Transverse colon (tissue), 4 donors: ENCODE measurements around the gene SQOR. TPM values are rescaled to one million over a fixed set of nuclear protein-coding genes. Genes with fewer than 3 reads are reported as not detected.
A peak's percentile ranks its signal among the peaks of the same experiment; 100 is the strongest.

ENCODE experiments used
- DNase-seq: peaks from one replicate; pipeline ENCODE4 v3.0.0-alpha.2; 2019
- H3K27ac ChIP-seq, 4 donors: fragments of 200-600 bp; sonication (generic); 2 replicates each; pipeline ENCODE4 v1.5.1; 2016 to 2018; ENCODE audit warnings: inconsistent platforms in 4 of 4
- H3K27me3 ChIP-seq: fragments of 200-600 bp; sonication (generic); 2 replicates; pipeline ENCODE4 v1.5.1; 2017; ENCODE audit warnings: inconsistent platforms
- H3K36me3 ChIP-seq, 4 donors: fragments of 200-600 bp; sonication (generic); 2 replicates each; pipeline ENCODE4 v1.5.1; 2017 to 2019; ENCODE audit warnings: inconsistent platforms in 4 of 4
- H3K4me1 ChIP-seq, 4 donors: fragments of 200-600 bp; sonication (generic); 2 replicates each; pipeline ENCODE4 v1.5.1; 2017 to 2020; ENCODE audit warnings: inconsistent platforms in 4 of 4
- H3K4me3 ChIP-seq, 4 donors: fragments of 200-600 bp; sonication (generic); 1 replicate in 1 of 4; 2 replicates in 3 of 4; pipeline versions ENCODE4 v1.5.1 to v1.6.1; 2017 to 2019; ENCODE audit warnings: inconsistent platforms in 4 of 4
- H3K9me3 ChIP-seq, 2 donors: fragments of 200-600 bp; sonication (generic); 2 replicates each; pipeline ENCODE4 v1.5.1; 2017 to 2019; ENCODE audit warnings: inconsistent platforms in 2 of 2
- CTCF ChIP-seq, 5 experiments: fragments of 200-600 bp in 3 of 5; fragments of 450-650 bp in 2 of 5; sonication (generic) in 3 of 5; IDR thresholded peaks; 1 replicate in 2 of 5; 2 replicates in 3 of 5; pipeline ENCODE4 v1.5.1; 2016 to 2017; ENCODE audit warnings: antibody characterized with exemption in 5 of 5, inconsistent platforms in 3 of 5, mild to moderate bottlenecking in 2 of 5, moderate library complexity in 1 of 5
- EP300 ChIP-seq: sonication (generic); formaldehyde crosslinking; IDR thresholded peaks from one replicate; pipeline ENCODE4 v1.6.1; 2017; ENCODE audit warnings: antibody characterized with exemption, low read depth
- POLR2A ChIP-seq: fragments of 450-650 bp; IDR thresholded peaks from one replicate; pipeline ENCODE4 v1.6.1; 2016; ENCODE audit warnings: antibody characterized with exemption, mild to moderate bottlenecking, moderate library complexity
- POLR2AphosphoS5 ChIP-seq, 3 donors: sonication (generic); formaldehyde crosslinking; IDR thresholded peaks; one replicate each; pipeline ENCODE4 v1.6.1; 2016; ENCODE audit warnings: antibody characterized with exemption in 3 of 3
- WGBS, 2 donors: methylation state at CpG; one replicate each; pipeline ENCODE4 v1.1.5; 2018; ENCODE audit warnings: low coverage in 1 of 2; 5-methylcytosine and 5-hydroxymethylcytosine counted together
- in situ Hi-C, 4 donors: fragments of 200-750 bp; cut with MboI; loops; one replicate each; pipeline versions ENCODE4 v1.15.0 to v1.15.1; 2017; ENCODE audit warnings: low sequenced_read_pairs in 3 of 4, low pct_ligation_motif_present in 1 of 4, low pct_unique_long_range_greater_than_20kb in 1 of 4
- intact Hi-C: fragments of 100-400 bp; cut with DNase I; formaldehyde crosslinking; loops from one replicate; pipeline ENCODE4 v1.15.1; 2023; ENCODE audit warnings: low total_unique reads
- total RNA-seq, 4 donors: library from RNA; depleted of rRNA; stranded (reverse); fragments of >200 nt; gene quantifications; one replicate each; pipeline ENCODE4 v1.1.0, GENCODE V29; 2016

The SQOR gene
- total RNA-seq, 4 donors from 2014 or later, result 106 to 377 (median 281) TPM

GRCh38 chr15:45635191-45635638, 386 bp downstream of the SQOR start:
- peak; percentile 82 for DNase-seq
- intact Hi-C loops, result no loop called here

GRCh38 chr15:45635763-45636292, 999 bp downstream of the SQOR start:
- 30 to 40% methylated on average over 9 to 17 of the region's 17 CpGs for WGBS, 2 donors
- DNase-seq, result no peak
- Histone ChIP-seq H3K9me3 (no peaks in the 10 kb centered on the region), H3K27me3 (no peaks in the 10 kb centered on the region), H3K4me3 (peak overlapping the region; percentile 65 to 75 (median 73)), H3K4me1 (peaks cover 24 to 64% (median 50%) of the 10 kb centered on the region in 4 donors), H3K36me3 (no peaks in the 10 kb centered on the region), H3K27ac (peak overlapping the region; percentile 96 to 97 (median 96))
- TF ChIP-seq EP300 (no peak), POLR2AphosphoS5 (IDR thresholded peaks at IDR 0.05) (no peak), CTCF (IDR thresholded peaks at IDR 0.05) (no peak), POLR2A (no peak)
- intact Hi-C loops, result no loop called here
- in situ Hi-C loops, result no loop called here

More at GRCh38 chr15:45635191-45635638, 386 bp downstream of the SQOR start:
- Histone ChIP-seq H3K36me3 (no peaks in the 10 kb centered on the region), H3K9me3 (no peaks in the 10 kb centered on the region), H3K27me3 (no peaks in the 10 kb centered on the region), H3K4me3 (peak overlapping the region; percentile 65 to 75 (median 73)), H3K27ac (peak overlapping the region; percentile 96 to 97 (median 96)), H3K4me1 (peaks cover 18 to 58% (median 45%) of the 10 kb centered on the region in 4 donors)
- in situ Hi-C loops, result no loop called here
- TF ChIP-seq POLR2A, result peak; percentile 19
- no peak for TF ChIP-seq EP300
- TF ChIP-seq CTCF (IDR thresholded peaks at IDR 0.05), result peak; percentile 51 to 75 (median 68)
- 1% methylated on average over 20 of the region's 29 CpGs; no CpG with 5 or more reads in 1 of the 2 donors for WGBS, 2 donors

- no peak for TF ChIP-seq CTCF (IDR thresholded peaks at IDR 0.05)
- TF ChIP-seq POLR2A, result no peak
- TF ChIP-seq EP300, result no peak
- no peak for TF ChIP-seq POLR2AphosphoS5 (IDR thresholded peaks at IDR 0.05)
Measured at GRCh38 chr15:45637141-45637540, 2.3 kb downstream of the SQOR start.

GRCh38 chr15:45637552-45638033, 2.8 kb downstream of the SQOR start:
- WGBS, 2 donors, result 0% methylated on average over 6 of the region's 6 CpGs
- H3K27ac ChIP-seq, result peak overlapping the region; percentile 96 to 97 (median 96)
- TF ChIP-seq POLR2A (no peak), POLR2AphosphoS5 (IDR thresholded peaks at IDR 0.05) (peak; percentile 66 to 88 (median 67))
- peak overlapping the region in 3 of 4 donors; percentile 15 to 75 (median 73) for H3K4me3 ChIP-seq
- H3K4me1 ChIP-seq, result peaks cover 37 to 66% (median 60%) of the 10 kb centered on the region in 4 donors
- in situ Hi-C loops (no loop called here), intact Hi-C loops (no loop called here)
- peak; percentile 71 for DNase-seq
- no peaks in the 10 kb centered on the region for H3K36me3 ChIP-seq
- no peaks in the 10 kb centered on the region for H3K27me3 ChIP-seq
- no peaks in the 10 kb centered on the region for H3K9me3 ChIP-seq

More at GRCh38 chr15:45637141-45637540, 2.3 kb downstream of the SQOR start:
- peak overlapping the region; percentile 96 to 97 (median 96) for H3K27ac ChIP-seq
- no peaks in the 10 kb centered on the region for H3K36me3 ChIP-seq
- in situ Hi-C loops, result no loop called here
- no peak for DNase-seq
- H3K4me3 ChIP-seq, result peak overlapping the region in 3 of 4 donors; percentile 15 to 75 (median 73)
- H3K27me3 ChIP-seq, result no peaks in the 10 kb centered on the region
- peaks cover 32 to 66% (median 55%) of the 10 kb centered on the region in 4 donors for H3K4me1 ChIP-seq
- H3K9me3 ChIP-seq, result no peaks in the 10 kb centered on the region
- intact Hi-C loops, result no loop called here
- 55 to 58% methylated on average over 1 of the region's 1 CpG for WGBS, 2 donors
